ENCODE data around the gene NCDN. TPM values are rescaled to one million over a fixed set of nuclear protein-coding genes. Genes with fewer than 3 reads are reported as not detected.

Gene NCDN
- total RNA-seq, 1 donor from 2014 or later, result 26.1 TPM

- Histone ChIP-seq H3K9me3 (replicated peaks) (no peaks in the 10 kb centered on the region), H3K27me3 (ENCODE audit: low read depth) (peaks cover 32% of the 10 kb centered on the region), H3K4me1 (peaks cover 14% of the 10 kb centered on the region), H3K4me3 (no peak overlapping the region), H3K27ac (replicated peaks) (no peak overlapping the region), H3K36me3 (peaks cover 24% of the 10 kb centered on the region)
- TF ChIP-seq CTCF (IDR thresholded peaks at IDR 0.05; ENCODE audit: borderline replicate concordance), result no peak
- no peak for DNase-seq
- intact Hi-C loops (cut with micrococcal nuclease), result loop anchor here (5.0 kb wide), 1 partner anchor 159 kb away; no protein-coding TSS in a partner anchor
These were observed 10.5 kb downstream of the NCDN start for GRCh38 chr1:35567947-35568558.

GRCh38 chr1:35568975-35569395 lies 11.4 kb downstream of the NCDN start:
- peak; percentile 87 for TF ChIP-seq CTCF (IDR thresholded peaks at IDR 0.05; ENCODE audit: borderline replicate concordance)
- no peak overlapping the region for H3K27ac ChIP-seq (replicated peaks)
- peaks cover 22% of the 10 kb centered on the region for H3K4me1 ChIP-seq
- H3K27me3 ChIP-seq (ENCODE audit: low read depth), result peaks cover 41% of the 10 kb centered on the region
- intact Hi-C loops (cut with micrococcal nuclease), result loop anchor here (5.0 kb wide), 1 partner anchor 158 kb away; no protein-coding TSS in a partner anchor
- no peak overlapping the region for H3K4me3 ChIP-seq
- no peak for DNase-seq
- peaks cover 15% of the 10 kb centered on the region for H3K36me3 ChIP-seq
- H3K9me3 ChIP-seq (replicated peaks), result no peaks in the 10 kb centered on the region

- no peak for TF ChIP-seq CTCF (IDR thresholded peaks at IDR 0.05; ENCODE audit: borderline replicate concordance)
- Histone ChIP-seq H3K9me3 (replicated peaks) (no peaks in the 10 kb centered on the region), H3K4me1 (peaks cover 17% of the 10 kb centered on the region), H3K27me3 (ENCODE audit: low read depth) (peaks cover 51% of the 10 kb centered on the region), H3K36me3 (peaks cover 9% of the 10 kb centered on the region), H3K4me3 (no peak overlapping the region), H3K27ac (replicated peaks) (no peak overlapping the region)
- DNase-seq, result no peak
- intact Hi-C loops (cut with micrococcal nuclease), result loop anchor here (5.0 kb wide), 1 partner anchor 157 kb away; no protein-coding TSS in a partner anchor
These were observed 12.3 kb downstream of the NCDN start for GRCh38 chr1:35569936-35570335.

GRCh38 chr1:35570589-35571137 lies 13.1 kb downstream of the NCDN start:
- H3K27me3 ChIP-seq (ENCODE audit: low read depth), result peaks cover 58% of the 10 kb centered on the region
- H3K9me3 ChIP-seq (replicated peaks), result no peaks in the 10 kb centered on the region
- H3K27ac ChIP-seq (replicated peaks), result no peak overlapping the region
- intact Hi-C loops (cut with micrococcal nuclease), result no loop called here
- peaks cover 17% of the 10 kb centered on the region for H3K4me1 ChIP-seq
- no peak for TF ChIP-seq CTCF (IDR thresholded peaks at IDR 0.05; ENCODE audit: borderline replicate concordance)
- H3K4me3 ChIP-seq, result no peak overlapping the region
- peaks cover 3% of the 10 kb centered on the region for H3K36me3 ChIP-seq
- no peak for DNase-seq

- H3K36me3 ChIP-seq, result no peaks in the 10 kb centered on the region
- intact Hi-C loops (cut with micrococcal nuclease), result no loop called here
- H3K9me3 ChIP-seq (replicated peaks), result no peaks in the 10 kb centered on the region
- TF ChIP-seq CTCF (IDR thresholded peaks at IDR 0.05; ENCODE audit: borderline replicate concordance), result no peak
- peaks cover 64% of the 10 kb centered on the region for H3K27me3 ChIP-seq (ENCODE audit: low read depth)
- no peak overlapping the region for H3K27ac ChIP-seq (replicated peaks)
- DNase-seq, result no peak
- peaks cover 17% of the 10 kb centered on the region for H3K4me1 ChIP-seq
- H3K4me3 ChIP-seq, result no peak overlapping the region
These were observed 13.7 kb downstream of the NCDN start for GRCh38 chr1:35571263-35571662.
